RWPE2 (cell line): ENCODE measurements around the gene COPS9.
A peak's percentile ranks its signal among the peaks of the same experiment; 100 is the strongest.

ENCODE experiments used
- ATAC-seq: fragments of 200-7000 bp; cut with Tn5 transposase; 3 replicates; pipeline ENCODE4 v1.9.1; 2021; ENCODE audit warnings: low read depth
- DNase-seq: peaks from one replicate; pipeline ENCODE4 v3.0.0-alpha.2; 2020; ENCODE audit warnings: low spot score
- H3K27ac ChIP-seq: fragments of 450-650 bp; 2 replicates; pipeline ENCODE4 v1.5.1; 2017; ENCODE audit warnings: mild to moderate bottlenecking; ENCODE audit not compliant: poor library complexity, severe bottlenecking
- H3K27me3 ChIP-seq: fragments of 250-450 bp; sonication (Bioruptor Pico); 2 replicates; pipeline ENCODE4 v1.5.1; 2021; ENCODE audit warnings: mild to moderate bottlenecking, moderate library complexity; ENCODE audit not compliant: insufficient read depth, poor library complexity, severe bottlenecking
- H3K36me3 ChIP-seq: fragments of 250-450 bp; sonication (Bioruptor Pico); 2 replicates; pipeline ENCODE4 v1.5.1; 2020; ENCODE audit warnings: low read depth, mild to moderate bottlenecking, moderate library complexity
- H3K4me1 ChIP-seq: fragments of 250-450 bp; sonication (Bioruptor Pico); 2 replicates; pipeline ENCODE4 v1.5.1; 2021; ENCODE audit warnings: mild to moderate bottlenecking, moderate library complexity; ENCODE audit not compliant: insufficient read depth, poor library complexity, severe bottlenecking
- H3K4me3 ChIP-seq: fragments of 250-450 bp; sonication (Bioruptor Pico); 2 replicates; pipeline ENCODE4 v1.5.1; 2021; ENCODE audit warnings: mild to moderate bottlenecking, moderate library complexity; ENCODE audit not compliant: severe bottlenecking
- H3K9me3 ChIP-seq: fragments of 250-450 bp; sonication (Bioruptor Pico); 2 replicates; pipeline ENCODE4 v1.5.1; 2021; ENCODE audit warnings: mild to moderate bottlenecking, moderate library complexity; ENCODE audit not compliant: severe bottlenecking
- CTCF ChIP-seq: fragments of 450-650 bp; IDR thresholded peaks from one replicate; pipeline ENCODE4 v1.5.1; 2017; ENCODE audit warnings: mild to moderate bottlenecking, moderate library complexity; ENCODE audit not compliant: poor library complexity, severe bottlenecking

Gene COPS9

DNA sequence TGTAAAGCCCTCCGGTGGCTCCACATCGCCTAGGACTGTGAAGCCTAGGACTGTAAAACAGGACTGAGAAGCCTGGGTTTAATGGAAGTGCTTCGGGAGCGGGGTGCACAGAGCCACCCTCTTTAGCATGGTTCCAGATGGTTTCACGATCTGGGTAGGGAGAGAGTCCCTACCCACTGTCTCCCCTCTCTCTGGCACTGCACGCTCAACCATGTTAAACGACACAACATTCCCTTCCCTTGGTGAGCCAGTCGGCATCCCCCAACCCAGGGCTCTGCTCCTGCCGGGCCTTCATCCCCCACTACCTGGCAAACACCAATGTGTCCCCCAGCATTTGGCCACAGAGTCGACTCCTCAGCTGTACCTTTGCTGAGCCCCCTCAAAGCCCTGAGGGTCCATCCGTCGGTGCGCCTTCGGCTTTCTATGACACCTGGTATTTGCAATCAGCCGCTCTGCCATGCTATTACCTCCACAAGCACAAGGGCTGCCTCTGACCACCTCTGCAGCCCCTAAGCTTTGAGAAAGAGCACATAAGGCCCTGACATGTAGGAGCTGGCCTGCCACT, 1.1 kb downstream of the COPS9 start:
- H3K27ac ChIP-seq = no peak overlapping the region
- peaks cover 31% of the 10 kb centered on the region for H3K36me3 ChIP-seq
- peak overlapping the region; percentile 64 for H3K4me3 ChIP-seq
- H3K27me3 ChIP-seq = no peaks in the 10 kb centered on the region
- ATAC-seq = no peak
- TF ChIP-seq CTCF = no peak
- no peaks in the 10 kb centered on the region for H3K9me3 ChIP-seq
- H3K4me1 ChIP-seq = peaks cover 6% of the 10 kb centered on the region
- peak; percentile 25 for DNase-seq

DNA sequence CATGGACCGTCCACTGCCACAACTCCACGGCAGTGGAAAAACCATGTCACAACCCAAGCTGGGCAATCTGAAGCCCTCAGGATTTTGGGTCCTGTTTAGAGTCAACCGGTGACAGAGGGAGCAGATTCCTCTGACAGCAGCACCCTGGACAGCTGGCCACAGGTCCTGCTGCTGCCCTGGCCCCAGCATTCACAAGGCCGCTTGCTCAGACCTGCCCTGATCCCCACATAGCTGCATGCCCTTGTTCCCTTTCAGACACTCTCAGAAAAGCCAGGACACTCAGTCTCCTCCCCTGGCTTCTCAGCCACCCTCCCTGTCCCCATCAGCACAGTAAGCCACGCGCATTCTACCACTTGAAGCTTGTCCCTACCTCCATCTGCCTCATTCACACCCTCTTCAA, 1.6 kb downstream of the COPS9 start:
- Histone ChIP-seq H3K9me3 (no peaks in the 10 kb centered on the region), H3K4me3 (no peak overlapping the region), H3K4me1 (peaks cover 6% of the 10 kb centered on the region), H3K27ac (no peak overlapping the region), H3K36me3 (peaks cover 36% of the 10 kb centered on the region), H3K27me3 (no peaks in the 10 kb centered on the region)
- no peak for TF ChIP-seq CTCF
- no peak for ATAC-seq
- no peak for DNase-seq

- ATAC-seq (no peak), DNase-seq (peak; percentile 17)
- no peak overlapping the region for H3K4me3 ChIP-seq
- peaks cover 42% of the 10 kb centered on the region for H3K36me3 ChIP-seq
- no peak overlapping the region for H3K27ac ChIP-seq
- TF ChIP-seq CTCF = no peak
- no peaks in the 10 kb centered on the region for H3K27me3 ChIP-seq
- peaks cover 6% of the 10 kb centered on the region for H3K4me1 ChIP-seq
- no peaks in the 10 kb centered on the region for H3K9me3 ChIP-seq
These were observed 2.7 kb downstream of the COPS9 start for GRCh38 chr2:240133401-240133800.

DNA sequence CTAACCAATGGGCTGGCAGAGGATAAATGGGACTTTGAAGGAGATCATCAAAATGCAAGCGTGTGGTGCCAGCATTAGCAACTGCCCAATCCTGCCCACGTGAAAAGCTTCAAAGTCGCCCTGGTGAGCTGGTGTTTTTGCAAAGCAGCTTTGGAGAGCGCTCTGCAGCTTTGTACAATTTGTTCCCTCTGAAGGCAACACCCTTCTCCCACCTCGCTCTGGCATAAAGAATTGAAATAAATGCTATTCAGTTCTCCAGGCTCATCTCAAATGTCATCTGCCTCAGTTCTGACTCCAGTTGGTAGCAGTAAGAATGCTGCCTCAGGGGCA, 3.5 kb downstream of the COPS9 start:
- no peak for DNase-seq
- Histone ChIP-seq H3K27me3 (no peaks in the 10 kb centered on the region), H3K9me3 (no peaks in the 10 kb centered on the region), H3K27ac (no peak overlapping the region), H3K4me3 (no peak overlapping the region), H3K36me3 (peaks cover 43% of the 10 kb centered on the region), H3K4me1 (peaks cover 6% of the 10 kb centered on the region)
- ATAC-seq = no peak
- TF ChIP-seq CTCF = no peak

DNA sequence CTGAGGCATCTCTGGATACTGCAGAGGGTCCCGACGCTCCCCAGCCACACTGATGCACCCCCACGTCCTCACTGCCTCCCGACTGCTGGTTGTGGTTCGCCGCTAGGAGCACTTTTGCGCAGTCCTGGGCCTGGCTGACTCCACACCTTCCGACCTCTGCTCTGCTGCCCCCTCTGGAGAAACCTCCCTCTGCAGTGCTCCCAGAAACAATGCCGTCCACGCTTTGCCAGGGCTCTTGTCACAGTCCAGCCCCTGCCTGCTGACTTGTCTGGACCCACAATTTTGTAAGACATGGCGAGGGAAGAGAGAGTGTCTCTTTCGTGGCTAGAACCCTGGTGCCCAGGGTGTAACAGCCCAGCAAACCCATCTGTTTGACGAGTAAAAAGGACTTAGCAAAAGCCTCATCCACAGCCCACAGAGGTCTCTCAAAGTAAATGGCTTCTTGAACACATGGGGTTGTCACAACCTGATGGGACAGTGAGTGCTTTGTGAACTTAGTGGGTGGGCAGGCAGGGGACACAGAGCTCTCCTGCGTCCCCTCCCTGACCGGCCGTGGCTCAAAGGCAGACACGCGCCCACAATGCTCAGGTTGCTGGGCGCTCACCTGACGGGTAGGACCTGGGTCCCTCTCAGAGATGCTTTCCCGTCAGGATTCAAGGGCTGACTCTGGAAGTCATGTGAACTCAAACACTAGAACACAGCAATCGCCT, 4.0 kb downstream of the COPS9 start:
- Histone ChIP-seq H3K4me3 (no peak overlapping the region), H3K27me3 (no peaks in the 10 kb centered on the region), H3K27ac (no peak overlapping the region), H3K36me3 (peaks cover 43% of the 10 kb centered on the region), H3K9me3 (no peaks in the 10 kb centered on the region), H3K4me1 (peaks cover 6% of the 10 kb centered on the region)
- no peak for TF ChIP-seq CTCF
- ATAC-seq = no peak
- peak; percentile 46 for DNase-seq
